Activated gamma-delta T cell treated with anti-CD3 and anti-CD28 coated beads, Interleukin-2, amount 50 U/mL, for 16 hours (primary cell): ENCODE data around the gene OOSP3.
"Not testable (repeated sequence)": the region's sequence is repeated elsewhere in the genome, so short reads cannot be mapped to it uniquely, and the experiment has no call there.

Experiments
- DNase-seq: peaks from one replicate; pipeline ENCODE4 v3.0.0-alpha.2; 2020; ENCODE audit warnings: low read depth

The OOSP3 gene

GRCh38 chr11:59877325-59877724, 1.3 kb upstream of the OOSP3 start:
- DNase-seq = no peak

- no peak for DNase-seq
These were observed 798 bp upstream of the OOSP3 start for GRCh38 chr11:59877784-59878183.

GRCh38 chr11:59879567-59879966, 985 bp downstream of the OOSP3 start:
- no peak for DNase-seq

GRCh38 chr11:59883597-59883996, 5.0 kb downstream of the OOSP3 start:
- DNase-seq = no peak

- DNase-seq = not testable (repeated sequence)
These were observed 8.6 kb downstream of the OOSP3 start for GRCh38 chr11:59887156-59887555.

- no peak for DNase-seq
These were observed 13.2 kb downstream of the OOSP3 start for GRCh38 chr11:59891781-59892181.

- DNase-seq = no peak
These were observed 16.0 kb downstream of the OOSP3 start for GRCh38 chr11:59894616-59895015.

- no peak for DNase-seq
These were observed 19.5 kb downstream of the OOSP3 start for GRCh38 chr11:59898046-59898445.

- no peak for DNase-seq
These were observed 20.1 kb downstream of the OOSP3 start for GRCh38 chr11:59898650-59899049.

- DNase-seq = no peak
These were observed 20.9 kb downstream of the OOSP3 start for GRCh38 chr11:59899532-59899931.

- no peak for DNase-seq
These were observed 22.0 kb downstream of the OOSP3 start for GRCh38 chr11:59900366-59901126.

GRCh38 chr11:59901306-59901705, 22.7 kb downstream of the OOSP3 start:
- no peak for DNase-seq

GRCh38 chr11:59903569-59903968, 25.0 kb downstream of the OOSP3 start:
- not testable (repeated sequence) for DNase-seq

GRCh38 chr11:59918480-59918879, 39.9 kb downstream of the OOSP3 start:
- no peak for DNase-seq

- no peak for DNase-seq
These were observed 40.5 kb downstream of the OOSP3 start for GRCh38 chr11:59918987-59919589.

- DNase-seq = no peak
These were observed 45.2 kb downstream of the OOSP3 start for GRCh38 chr11:59923813-59924212.

GRCh38 chr11:59931688-59932087, 53.1 kb downstream of the OOSP3 start:
- no peak for DNase-seq

- DNase-seq = no peak
These were observed 59.5 kb downstream of the OOSP3 start, which contains the start of gene OOSP1 for GRCh38 chr11:59938132-59938531. OOSP1 (plus strand) TSS chr11:59938432; CDS start chr11:59938455, 23 bp downstream.

GRCh38 chr11:59938718-59939117, 60.1 kb downstream of the OOSP3 start:
- no peak for DNase-seq

GRCh38 chr11:59939482-59939881, 60.9 kb downstream of the OOSP3 start:
- no peak for DNase-seq

GRCh38 chr11:59941091-59941490, 62.5 kb downstream of the OOSP3 start:
- no peak for DNase-seq

- no peak for DNase-seq
These were observed 65.6 kb downstream of the OOSP3 start for GRCh38 chr11:59943997-59944714.

GRCh38 chr11:59944720-59945119, 66.1 kb downstream of the OOSP3 start:
- DNase-seq = no peak
